Esophagus (tissue), 2 donors: ENCODE results near the gene ANO9. TPM values are rescaled to one million over a fixed set of nuclear protein-coding genes. Genes with fewer than 3 reads are reported as not detected.
A peak's percentile ranks its signal among the peaks of the same experiment; 100 is the strongest.
"Not testable (repeated sequence)": the region's sequence is repeated elsewhere in the genome, so short reads cannot be mapped to it uniquely, and the experiment has no call there.

Experiments used
- H3K27ac ChIP-seq, 2 donors: one replicate each; pipeline ENCODE4 v1.5.1; 2013; ENCODE audit warnings: low read depth in 2 of 2, mild to moderate bottlenecking in 2 of 2, inconsistent platforms in 1 of 2, low read length in 1 of 2, moderate library complexity in 1 of 2
- H3K27me3 ChIP-seq, 2 donors: one replicate each; pipeline ENCODE4 v1.6.1; 2013; ENCODE audit warnings: low read length in 2 of 2, control low read depth in 1 of 2, mild to moderate bottlenecking in 1 of 2; ENCODE audit not compliant: insufficient read depth in 2 of 2, control insufficient read depth in 1 of 2
- H3K36me3 ChIP-seq, 2 donors: one replicate each; pipeline ENCODE4 v1.6.1; 2013; ENCODE audit warnings: low read length in 1 of 2; ENCODE audit not compliant: control insufficient read depth in 2 of 2, insufficient read depth in 2 of 2
- H3K4me1 ChIP-seq, 2 donors: one replicate each; pipeline ENCODE4 v1.6.1; 2013; ENCODE audit warnings: low read length in 1 of 2; ENCODE audit not compliant: control insufficient read depth in 2 of 2, insufficient read depth in 2 of 2
- H3K4me3 ChIP-seq, 2 donors: one replicate each; pipeline ENCODE4 v1.5.1; 2013; ENCODE audit warnings: low read length in 2 of 2, mild to moderate bottlenecking in 2 of 2, low read depth in 1 of 2, moderate library complexity in 1 of 2
- H3K9me3 ChIP-seq, 2 donors: one replicate each; pipeline ENCODE4 v1.6.1; 2013; ENCODE audit warnings: mild to moderate bottlenecking in 2 of 2, low read depth in 1 of 2, low read length in 1 of 2, moderate library complexity in 1 of 2; ENCODE audit not compliant: control insufficient read depth in 2 of 2, insufficient read depth in 1 of 2
- WGBS, 2 donors: extraction: QIAGEN DNeasy Blood & Tissue Kit; methylation state at CpG; one replicate each; pipeline ENCODE4 v1.1.7; 2013; 5-methylcytosine and 5-hydroxymethylcytosine counted together
- polyA plus RNA-seq, 2 donors: library from polyadenylated mRNA; stranded (reverse); fragments of 200-250 nt; gene quantifications; one replicate each; pipeline ENCODE4 v1.2.3, GENCODE V29; 2013
- donor health status: healthy with polysubstance abuse.
- donor health status: Bipolar disorder and iron deficiency.

Gene ANO9
- polyA plus RNA-seq, 2 donors: 18.1 to 40.4 TPM

DNA sequence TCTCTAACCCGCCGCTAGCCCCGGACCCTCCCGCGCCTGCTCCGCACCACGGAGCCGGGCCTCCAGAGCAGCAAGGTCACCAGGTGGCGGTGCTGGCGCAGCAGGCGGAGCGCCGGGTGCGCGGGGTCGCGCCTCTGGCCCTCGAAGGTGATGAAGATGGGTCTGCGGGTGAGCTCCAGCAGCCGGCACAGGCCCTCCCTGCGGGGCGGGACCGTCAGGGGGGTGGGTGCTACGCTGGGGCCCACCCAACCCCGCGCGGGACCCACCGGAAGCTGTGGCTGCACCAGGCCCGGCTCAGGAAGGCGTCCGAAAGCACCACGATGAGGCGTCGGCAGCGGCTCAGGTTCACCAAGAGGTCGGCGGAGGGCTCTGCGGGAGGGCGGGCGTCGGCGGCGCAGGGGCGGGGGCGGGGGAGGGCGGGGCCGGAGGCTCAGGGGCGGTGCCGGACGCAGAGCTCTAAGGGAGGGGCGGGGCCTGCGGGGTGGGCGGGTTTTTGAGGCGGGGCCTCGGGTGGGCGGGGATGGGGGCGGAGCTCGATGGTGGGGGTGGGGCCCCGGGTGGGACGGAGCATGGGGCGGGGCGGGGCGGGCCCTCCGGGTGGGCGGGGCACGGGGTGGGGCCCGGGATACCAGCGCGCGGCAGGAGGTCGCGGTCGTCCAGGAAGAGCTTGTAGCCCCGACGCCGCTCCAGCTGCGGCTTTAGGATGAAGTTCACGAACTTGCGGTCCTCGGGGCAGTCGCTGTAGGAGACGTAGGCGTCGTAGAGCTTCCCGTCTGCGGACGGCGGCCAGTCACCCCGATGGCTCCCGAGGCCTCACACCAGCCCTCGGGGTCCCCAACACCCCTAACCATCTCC is 34.8 kb downstream of the ANO9 start:
- peak overlapping the region; percentile 35 to 53 for H3K4me3 ChIP-seq
- H3K36me3 ChIP-seq: peaks cover 0 to 22% of the 10 kb centered on the region in 2 donors
- no peaks in the 10 kb centered on the region for H3K9me3 ChIP-seq
- WGBS, 2 donors: 5 to 14% methylated on average over 46 to 90 of the region's 91 CpGs
- H3K27me3 ChIP-seq: no peaks in the 10 kb centered on the region
- peak overlapping the region; percentile 88 to 94 for H3K27ac ChIP-seq
- H3K4me1 ChIP-seq: peaks cover 0 to 17% of the 10 kb centered on the region in 2 donors

DNA sequence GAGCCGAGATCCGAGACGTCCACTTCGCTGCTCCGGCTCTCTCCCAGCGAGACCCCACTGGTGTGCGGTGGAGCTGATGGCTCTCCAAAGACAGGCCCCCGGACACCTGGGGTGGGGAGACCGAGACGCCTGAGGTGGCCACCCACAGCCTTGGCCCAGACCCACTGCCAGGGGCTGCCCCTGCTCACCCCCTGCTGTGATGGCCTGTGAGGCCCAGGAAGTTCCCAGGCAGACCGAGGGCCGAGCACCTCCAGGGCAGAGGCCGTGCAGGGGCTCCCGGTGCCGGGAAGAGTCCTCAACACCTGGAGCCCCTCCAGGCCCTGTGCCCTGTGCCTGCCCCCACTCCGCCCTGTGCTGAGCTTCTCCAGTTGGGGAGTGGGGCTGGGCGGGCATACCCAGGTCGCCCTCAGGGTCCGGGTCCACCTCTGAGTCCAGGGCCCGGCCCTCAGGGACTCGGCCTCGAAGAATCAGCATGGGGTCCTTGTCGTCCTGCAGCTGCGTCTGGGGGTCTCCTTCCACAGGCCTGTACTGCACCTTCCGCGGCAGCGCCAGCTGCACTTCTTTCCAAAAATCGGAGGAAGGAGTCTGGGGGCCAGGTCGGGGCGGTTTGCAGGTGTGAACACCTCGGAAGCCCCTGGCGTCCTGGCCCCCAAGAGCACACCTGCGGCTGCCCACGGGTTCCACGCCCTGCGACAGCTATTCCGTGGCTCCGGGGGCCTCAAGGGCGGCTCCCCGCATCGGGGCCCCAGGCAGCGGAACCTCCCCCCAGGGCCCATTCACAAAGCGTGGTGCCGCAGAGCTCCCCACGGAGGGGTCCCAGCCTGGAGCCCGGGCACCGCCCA is 35.6 kb downstream of the ANO9 start:
- Histone ChIP-seq H3K9me3 (no peaks in the 10 kb centered on the region), H3K27me3 (no peaks in the 10 kb centered on the region), H3K4me1 (peaks cover 0 to 17% of the 10 kb centered on the region in 2 donors), H3K27ac (peak overlapping the region; percentile 88 to 94), H3K36me3 (peaks cover 0 to 22% of the 10 kb centered on the region in 2 donors), H3K4me3 (peak overlapping the region; percentile 35 to 53)
- 42 to 65% methylated on average over 47 of the region's 47 CpGs for WGBS, 2 donors

DNA sequence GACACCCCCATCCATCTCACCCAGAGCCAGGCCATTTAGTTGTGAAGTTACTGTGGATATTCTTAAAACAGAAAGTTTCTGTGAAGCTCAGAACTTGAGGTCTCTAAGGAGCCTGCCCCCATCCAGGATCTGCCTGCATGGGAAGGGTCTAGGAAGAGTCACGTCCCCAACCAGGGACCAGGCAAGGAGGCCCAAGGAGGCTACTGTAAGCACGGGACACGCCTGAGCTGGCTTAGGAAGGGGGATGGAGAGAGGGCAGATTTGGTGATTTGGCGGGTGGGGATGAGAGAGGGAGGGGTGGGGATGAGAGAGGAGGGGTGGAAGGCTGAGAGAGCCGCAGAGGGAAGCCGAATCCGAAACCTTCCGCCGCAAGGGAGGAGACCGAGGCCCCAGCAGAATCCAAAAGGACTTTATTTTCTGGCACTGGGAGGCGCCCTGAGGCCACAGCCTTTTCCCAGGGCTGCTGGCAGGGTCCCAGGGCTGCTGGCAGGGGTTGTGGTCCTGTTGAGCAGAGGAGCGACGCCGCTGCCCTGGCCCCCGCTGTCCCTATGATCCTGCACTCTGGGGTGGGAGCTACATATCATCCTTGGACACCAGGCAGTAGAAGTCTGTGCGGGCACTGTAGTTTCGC is 36.4 kb downstream of the ANO9 start:
- no peak overlapping the region for H3K4me3 ChIP-seq
- H3K27me3 ChIP-seq: no peaks in the 10 kb centered on the region
- no peaks in the 10 kb centered on the region for H3K9me3 ChIP-seq
- peaks cover 0 to 17% of the 10 kb centered on the region in 2 donors for H3K4me1 ChIP-seq
- peaks cover 0 to 22% of the 10 kb centered on the region in 2 donors for H3K36me3 ChIP-seq
- H3K27ac ChIP-seq: peak overlapping the region; percentile 29 to 88
- WGBS, 2 donors: 40 to 60% methylated on average over 17 of the region's 17 CpGs

DNA sequence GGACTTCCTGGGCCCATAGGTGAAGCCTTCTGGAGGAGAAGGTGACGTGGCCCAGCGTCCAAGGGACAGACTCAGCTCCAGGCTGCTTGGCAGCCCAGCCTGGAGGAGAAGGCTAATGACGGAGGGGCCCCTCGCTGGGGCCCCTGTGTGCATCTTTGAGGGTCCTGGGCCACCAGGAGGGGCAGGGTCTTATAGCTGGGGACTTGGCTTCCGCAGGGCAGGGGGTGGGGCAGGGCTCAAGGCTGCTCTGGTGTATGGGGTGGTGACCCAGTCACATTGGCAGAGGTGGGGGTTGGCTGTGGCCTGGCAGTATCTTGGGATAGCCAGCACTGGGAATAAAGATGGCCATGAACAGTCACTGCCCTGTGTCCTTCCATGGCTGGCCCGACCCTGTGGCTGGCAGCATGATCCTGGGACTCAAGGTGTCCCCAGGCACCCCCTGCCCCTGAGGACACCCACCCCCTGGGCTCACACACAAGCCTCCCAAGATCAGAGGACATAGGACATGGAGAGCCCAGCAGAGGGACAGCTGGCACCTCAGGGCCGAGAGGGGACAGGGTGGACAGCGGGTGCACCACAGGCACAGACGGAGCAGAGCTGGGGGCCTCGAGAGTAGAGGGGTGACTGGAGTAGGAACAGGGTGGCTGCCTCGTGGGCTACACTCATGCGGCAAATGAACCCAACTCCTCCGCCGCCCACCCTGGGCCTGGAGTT is 37.1 kb downstream of the ANO9 start:
- no peaks in the 10 kb centered on the region for H3K27me3 ChIP-seq
- H3K4me3 ChIP-seq: no peak overlapping the region
- no peaks in the 10 kb centered on the region for H3K9me3 ChIP-seq
- peak overlapping the region in 1 of 2 donors; percentile 39 for H3K27ac ChIP-seq
- WGBS, 2 donors: 87 to 89% methylated on average over 14 of the region's 14 CpGs
- H3K4me1 ChIP-seq: peaks cover 0 to 17% of the 10 kb centered on the region in 2 donors
- H3K36me3 ChIP-seq: peaks cover 0 to 30% of the 10 kb centered on the region in 2 donors

DNA sequence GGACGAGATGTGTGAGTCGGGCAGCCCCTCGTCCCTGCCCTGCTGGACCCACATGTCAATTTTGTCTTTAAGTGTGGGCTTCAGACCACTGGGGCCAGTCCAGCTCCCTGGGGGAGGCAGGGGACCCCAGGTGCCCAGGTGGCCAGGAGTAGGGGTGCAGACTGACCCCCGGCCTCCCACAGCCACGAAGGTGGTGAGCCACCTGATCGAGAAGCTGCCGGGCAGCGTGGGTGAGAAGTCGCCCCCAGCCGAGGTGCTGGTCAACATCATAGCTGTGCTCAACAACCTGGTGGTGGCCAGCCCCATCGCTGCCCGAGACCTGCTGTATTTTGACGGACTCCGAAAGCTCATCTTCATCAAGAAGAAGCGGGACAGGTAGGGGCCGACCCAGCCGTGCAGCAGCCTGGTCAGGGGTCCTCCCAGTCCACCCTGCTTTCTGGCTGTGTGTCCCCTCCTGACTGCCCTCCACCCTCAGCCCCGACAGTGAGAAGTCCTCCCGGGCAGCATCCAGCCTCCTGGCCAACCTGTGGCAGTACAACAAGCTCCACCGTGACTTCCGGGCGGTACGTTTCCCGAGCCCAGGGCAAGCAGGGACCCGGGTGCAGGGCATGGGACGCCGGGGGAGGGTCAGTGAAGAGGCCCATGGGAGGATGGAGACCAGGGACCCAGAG is 37.9 kb downstream of the ANO9 start:
- no peak overlapping the region for H3K4me3 ChIP-seq
- no peaks in the 10 kb centered on the region for H3K27me3 ChIP-seq
- peaks cover 0 to 34% of the 10 kb centered on the region in 2 donors for H3K36me3 ChIP-seq
- no peak overlapping the region for H3K27ac ChIP-seq
- H3K4me1 ChIP-seq: peaks cover 0 to 17% of the 10 kb centered on the region in 2 donors
- WGBS, 2 donors: 87 to 88% methylated on average over 27 of the region's 27 CpGs
- no peaks in the 10 kb centered on the region for H3K9me3 ChIP-seq

DNA sequence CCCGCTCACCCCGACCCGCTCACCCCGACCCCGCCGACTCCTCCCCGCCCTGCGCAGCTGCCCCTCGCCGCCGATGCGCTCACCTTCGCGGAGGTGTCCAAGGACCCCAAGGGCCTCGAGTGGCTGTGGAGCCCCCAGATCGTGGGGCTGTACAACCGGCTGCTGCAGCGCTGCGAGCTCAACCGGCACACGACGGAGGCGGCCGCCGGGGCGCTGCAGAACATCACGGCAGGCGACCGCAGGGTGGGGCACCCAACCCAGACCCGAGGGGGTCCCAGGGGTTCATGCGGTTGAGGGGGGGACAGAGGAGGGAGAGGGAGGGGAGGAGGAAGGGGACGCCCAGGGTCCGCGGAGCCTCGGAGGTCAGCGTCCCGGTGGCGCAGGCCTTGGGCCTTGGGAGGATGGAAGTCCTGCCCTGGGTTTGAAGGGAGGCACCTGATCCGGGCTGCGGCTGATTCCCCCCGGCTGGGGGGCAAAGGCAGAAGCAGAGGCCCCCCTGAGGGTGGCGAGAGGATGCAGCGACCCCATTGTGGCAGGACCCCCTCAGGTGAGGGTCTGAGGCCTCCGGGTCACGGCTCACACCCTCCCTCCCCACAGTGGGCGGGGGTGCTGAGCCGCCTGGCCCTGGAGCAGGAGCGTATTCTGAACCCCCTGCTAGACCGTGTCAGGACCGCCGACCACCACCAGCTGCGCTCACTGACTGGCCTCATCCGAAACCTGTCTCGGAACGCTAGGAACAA is 38.6 kb downstream of the ANO9 start:
- H3K27me3 ChIP-seq: no peaks in the 10 kb centered on the region
- no peak overlapping the region for H3K4me3 ChIP-seq
- no peaks in the 10 kb centered on the region for H3K9me3 ChIP-seq
- H3K36me3 ChIP-seq: peaks cover 0 to 35% of the 10 kb centered on the region in 2 donors
- WGBS, 2 donors: 76 to 89% methylated on average over 47 to 55 of the region's 55 CpGs
- H3K4me1 ChIP-seq: peaks cover 0 to 17% of the 10 kb centered on the region in 2 donors
- no peak overlapping the region for H3K27ac ChIP-seq

DNA sequence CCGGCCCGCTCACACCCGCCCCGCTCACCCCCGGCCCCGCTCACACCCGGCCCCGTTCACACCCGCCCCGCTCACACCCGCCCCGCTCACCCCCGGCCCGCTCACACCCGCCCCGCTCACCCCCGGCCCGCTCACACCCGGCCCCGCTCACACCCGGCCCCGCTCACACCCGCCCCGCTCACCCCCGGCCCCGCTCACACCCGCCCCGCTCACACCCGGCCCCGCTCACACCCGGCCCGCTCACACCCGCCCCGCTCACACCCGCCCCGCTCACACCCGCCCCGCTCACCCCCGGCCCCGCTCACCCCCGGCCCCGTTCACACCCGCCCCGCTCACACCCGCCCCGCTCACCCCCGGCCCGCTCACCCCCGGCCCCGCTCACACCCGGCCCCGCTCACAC is 40.6 kb downstream of the ANO9 start:
- 96% methylated on average over 46 of the region's 52 CpGs; no CpG with 5 or more reads in 1 of the 2 donors for WGBS, 2 donors
- Histone ChIP-seq H3K36me3 (peaks cover 0 to 47% of the 10 kb centered on the region in 2 donors), H3K4me1 (peaks cover 0 to 15% of the 10 kb centered on the region in 2 donors)
- H3K27ac ChIP-seq, H3K9me3 ChIP-seq, H3K4me3 ChIP-seq, H3K27me3 ChIP-seq: not testable (repeated sequence)

DNA sequence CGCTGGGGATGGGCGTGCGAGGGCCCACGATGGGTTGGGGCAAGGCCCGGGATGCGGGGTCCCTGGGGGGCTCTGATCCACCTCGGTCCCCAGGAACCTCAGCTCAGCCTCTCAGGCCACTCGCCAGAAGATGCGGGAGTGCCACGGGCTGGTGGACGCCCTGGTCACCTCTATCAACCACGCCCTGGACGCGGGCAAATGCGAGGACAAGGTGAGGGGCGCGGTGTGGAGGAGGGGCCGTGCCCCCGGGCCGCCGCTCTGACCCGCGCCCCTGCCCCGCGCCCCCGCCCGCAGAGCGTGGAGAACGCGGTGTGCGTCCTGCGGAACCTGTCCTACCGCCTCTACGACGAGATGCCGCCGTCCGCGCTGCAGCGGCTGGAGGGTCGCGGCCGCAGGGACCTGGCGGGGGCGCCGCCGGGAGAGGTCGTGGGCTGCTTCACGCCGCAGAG is 41.5 kb downstream of the ANO9 start:
- Histone ChIP-seq H3K4me3 (no peak overlapping the region), H3K4me1 (peaks cover 0 to 15% of the 10 kb centered on the region in 2 donors), H3K27ac (no peak overlapping the region), H3K9me3 (no peaks in the 10 kb centered on the region), H3K27me3 (no peaks in the 10 kb centered on the region), H3K36me3 (peaks cover 0 to 50% of the 10 kb centered on the region in 2 donors)
- 64 to 89% methylated on average over 47 to 50 of the region's 50 CpGs for WGBS, 2 donors
